GM12878 (cell line): ENCODE measurements around the gene PTBP1. TPM values are rescaled to one million over a fixed set of nuclear protein-coding genes. Genes with fewer than 3 reads are reported as not detected.

Experiments used
- ATAC-seq: fragments of 200-7000 bp; cut with Tn5 transposase; 3 replicates; pipeline ENCODE4 v1.9.1; 2020; ENCODE audit warnings: mild to moderate bottlenecking, moderate library complexity
- BruUV-seq: library from RNA; stranded (reverse); fragments of 400-500 nt; replicated peaks from 2 replicates; lab custom pipeline; 2021; lab: Mats Ljungman, UMichigan
- CTCF ChIA-PET: fragments of 300-600 bp; sonication (Branson Sonifier 250); formaldehyde crosslinking; extraction: SDS; loops from one replicate; lab custom pipeline; 2021; ENCODE audit warnings: inconsistent platforms; lab: Yijun Ruan, JAX
- POLR2A ChIA-PET: fragments of 350-600 bp; formaldehyde crosslinking; extraction: SDS; loops from one replicate; lab custom pipeline; 2021; ENCODE audit warnings: inconsistent platforms; lab: Charles Lee
- RAD21 ChIA-PET: fragments of 300-600 bp; sonication (Branson Sonifier 250); formaldehyde crosslinking; loops from one replicate; lab custom pipeline; 2023; ENCODE audit warnings: antibody characterized with exemption; ENCODE audit not compliant: unreplicated experiment; lab: Charles Lee
- SMC1A ChIA-PET: fragments of 300-600 bp; sonication (Branson Sonifier 250); formaldehyde crosslinking; loops from one replicate; lab custom pipeline; 2023; ENCODE audit not compliant: unreplicated experiment, uncharacterized antibody; lab: Charles Lee
- DNase-seq: peaks from one replicate; pipeline ENCODE4 v3.0.0-alpha.2; 2011; ENCODE audit warnings: low read depth, low spot score
- FAIRE-seq: peaks from 3 replicates; lab custom pipeline; 2011; peaks lifted over from hg19 to GRCh38; lab: Jason Lieb, UNC
- H2AFZ ChIP-seq: 2 replicates; pipeline ENCODE4 v1.6.0; 2011; ENCODE audit warnings: low read depth, low read length, control low read depth; ENCODE audit not compliant: control insufficient read depth
- H3K27ac ChIP-seq: 2 replicates; pipeline ENCODE4 v1.5.1; 2011; ENCODE audit warnings: control low read depth; ENCODE audit not compliant: control insufficient read depth, insufficient read depth
- H3K27me3 ChIP-seq, 2 experiments: replicated peaks in 1 of 2; 2 replicates each; pipeline versions ENCODE4 v1.6.0 to v1.6.1; 2011; ENCODE audit warnings: low read length in 1 of 2; ENCODE audit not compliant: control insufficient read depth in 2 of 2, insufficient read depth in 2 of 2
- H3K36me3 ChIP-seq, 2 experiments: 2 replicates each; pipeline ENCODE4 v1.5.1; 2011; ENCODE audit warnings: low read length in 1 of 2; ENCODE audit not compliant: control insufficient read depth in 2 of 2, insufficient read depth in 2 of 2
- H3K4me1 ChIP-seq: 2 replicates; pipeline ENCODE4 v1.6.1; 2011; ENCODE audit warnings: mild to moderate bottlenecking, low read length, moderate library complexity, mixed read lengths; ENCODE audit not compliant: control insufficient read depth, insufficient read depth
- H3K4me2 ChIP-seq: 2 replicates; pipeline ENCODE4 v1.6.0; 2011; ENCODE audit warnings: control low read depth; ENCODE audit not compliant: control insufficient read depth, insufficient read depth
- H3K4me3 ChIP-seq: fragments of 200-600 bp; sonication (generic); 2 replicates; pipeline ENCODE4 v1.5.1; 2016
- H3K79me2 ChIP-seq: 2 replicates; pipeline ENCODE4 v1.6.0; 2011; ENCODE audit warnings: low read length; ENCODE audit not compliant: control insufficient read depth, insufficient read depth
- H3K9ac ChIP-seq: 2 replicates; pipeline ENCODE4 v1.8.0; 2011; ENCODE audit warnings: low read length, control low read depth, mixed read lengths; ENCODE audit not compliant: control insufficient read depth, insufficient read depth
- H3K9me3 ChIP-seq: replicated peaks from 3 replicates; pipeline ENCODE4 v1.5.1; 2011; ENCODE audit warnings: mild to moderate bottlenecking, low read length; ENCODE audit not compliant: control insufficient read depth, insufficient read depth
- H4K20me1 ChIP-seq: 2 replicates; pipeline ENCODE4 v1.6.0; 2011; ENCODE audit not compliant: control insufficient read depth, insufficient read depth
- CEBPB ChIP-seq, 2 experiments: fragments of 150-350 bp in 1 of 2; IDR thresholded peaks; 2 replicates each; pipeline ENCODE4 v1.6.1; 2012 to 2014; ENCODE audit warnings: low read depth in 2 of 2, low read length in 2 of 2, borderline replicate concordance in 1 of 2, inconsistent platforms in 1 of 2
- CHD1 ChIP-seq: IDR thresholded peaks from 2 replicates; pipeline ENCODE4 v1.6.1; 2012; ENCODE audit warnings: low read depth, low read length, improper control_type of control experiment
- CREM ChIP-seq: IDR thresholded peaks from 2 replicates; pipeline ENCODE4 v1.6.1; 2014; ENCODE audit warnings: antibody characterized with exemption, low read depth
- EED ChIP-seq: sonication (generic); IDR thresholded peaks from 2 replicates; pipeline ENCODE4 v1.6.1; 2016; ENCODE audit warnings: antibody characterized with exemption, low read depth
- ETV6 ChIP-seq, 2 experiments: fragments of 450-650 bp in 1 of 2; IDR thresholded peaks in 1 of 2; conservative IDR thresholded peaks in 1 of 2; 2 replicates each; pipeline ENCODE4 v1.6.1; 2014; ENCODE audit warnings: antibody characterized with exemption in 1 of 2, borderline replicate concordance in 1 of 2, low read depth in 1 of 2, mild to moderate bottlenecking in 1 of 2, moderate library complexity in 1 of 2
- EZH2 ChIP-seq: IDR thresholded peaks from 2 replicates; pipeline ENCODE4 v1.6.1; 2012; ENCODE audit warnings: low read depth, mild to moderate bottlenecking, control low read depth, inconsistent platforms, low read length, borderline replicate concordance; ENCODE audit not compliant: control insufficient read depth
- GATAD2B ChIP-seq: fragments of 450-650 bp; conservative IDR thresholded peaks from 2 replicates; pipeline ENCODE4 v1.6.1; 2017; ENCODE audit warnings: low read depth, mild to moderate bottlenecking, moderate library complexity
- HDAC6 ChIP-seq: fragments of 200-600 bp; sonication (generic); IDR thresholded peaks from one replicate; pipeline ENCODE4 v1.8.0; 2017; ENCODE audit warnings: antibody characterized with exemption; ENCODE audit not compliant: unreplicated experiment
- MEF2B ChIP-seq: fragments of 450-650 bp; IDR thresholded peaks from 2 replicates; pipeline ENCODE4 v1.6.1; 2018; ENCODE audit warnings: mild to moderate bottlenecking, moderate library complexity; ENCODE audit not compliant: partially characterized antibody, poor library complexity, severe bottlenecking
- NBN ChIP-seq: fragments of 450-650 bp; IDR thresholded peaks from 2 replicates; pipeline ENCODE4 v1.6.1; 2016
- NKRF ChIP-seq: fragments of 450-650 bp; conservative IDR thresholded peaks from 2 replicates; pipeline ENCODE4 v1.6.1; 2017; ENCODE audit warnings: mild to moderate bottlenecking, moderate library complexity
- NRF1 ChIP-seq: conservative IDR thresholded peaks from 2 replicates; pipeline ENCODE4 v1.6.1; 2011; ENCODE audit warnings: mild to moderate bottlenecking, low read depth, low read length, improper control_type of control experiment
- PAX8 ChIP-seq: fragments of 450-650 bp; IDR thresholded peaks from 2 replicates; pipeline ENCODE4 v1.6.1; 2017; ENCODE audit warnings: mild to moderate bottlenecking, moderate library complexity
- POLR2AphosphoS5 ChIP-seq: IDR thresholded peaks from 2 replicates; pipeline ENCODE4 v1.6.1; 2011; ENCODE audit warnings: mild to moderate bottlenecking, low read length, inconsistent platforms
- RAD51 ChIP-seq: fragments of 450-650 bp; IDR thresholded peaks from 2 replicates; pipeline ENCODE4 v1.6.1; 2016; ENCODE audit warnings: moderate library complexity, mild to moderate bottlenecking, inconsistent platforms
- RBBP5 ChIP-seq: fragments of 200-600 bp; sonication (generic); conservative IDR thresholded peaks from 2 replicates; pipeline ENCODE4 v1.6.1; 2016
- STAT3 ChIP-seq: IDR thresholded peaks from 2 replicates; pipeline ENCODE4 v1.6.1; 2011; ENCODE audit warnings: low read depth, low read length, improper control_type of control experiment
- SUPT20H ChIP-seq: IDR thresholded peaks from 2 replicates; pipeline ENCODE4 v1.6.1; 2011; ENCODE audit warnings: low read depth, mild to moderate bottlenecking, low read length, moderate library complexity, borderline replicate concordance; ENCODE audit not compliant: control insufficient read depth
- TCF7 ChIP-seq: IDR thresholded peaks from 2 replicates; pipeline ENCODE4 v1.6.1; 2014; ENCODE audit warnings: antibody characterized with exemption, borderline replicate concordance
- WGBS: methylation state at CpG from one replicate; pipeline ENCODE4 v1.1.6; 2016; ENCODE audit warnings: low lambda C conversion rate; ENCODE audit not compliant: insufficient replicate concordance, insufficient coverage; ENCODE audit errors: missing lambda C conversion rate; 5-methylcytosine and 5-hydroxymethylcytosine counted together
- in situ Hi-C: fragments of 300-500 bp; cut with MboI; formaldehyde crosslinking; loops from 9 replicates; pipeline ENCODE4 v1.14.3; 2018; ENCODE audit warnings: mixed read lengths
- intact Hi-C: fragments of 100-400 bp; cut with micrococcal nuclease; formaldehyde crosslinking; loops from one replicate; pipeline ENCODE4 v1.14.2; 2022; ENCODE audit not compliant: unreplicated experiment
- polyA plus RNA-seq, 11 experiments: library from polyadenylated mRNA; depleted of rRNA in 4 of 11; unstranded in 6 of 11; stranded (reverse) in 5 of 11; fragments of >200 nt; fragmentation: Nextera tagmentation in 4 of 11; fragmentation: Illumina TruSeq in 1 of 11; extraction: Ambion mirVana in 4 of 11; extraction: Trizol in 1 of 11; gene quantifications; 1 replicate in 1 of 11; 2 replicates in 10 of 11; pipeline versions ENCODE4 v1.2.1 to v1.2.3, GENCODE V29; 2011 to 2016; ENCODE audit warnings: inconsistent platforms in 2 of 11, missing spikeins in 2 of 11, low read depth in 1 of 11
- total RNA-seq, 4 experiments: library from RNA; depleted of rRNA in 3 of 4; stranded (reverse); fragments of >200 nt in 3 of 4; fragmentation: Illumina TruSeq in 1 of 4; extraction: Trizol in 1 of 4; gene quantifications; 2 replicates each; pipeline versions ENCODE4 v1.2.1 to v1.2.3, GENCODE V29; 2013 to 2021
- TF ChIP-seq, protein P1 (sequence below): IDR thresholded peaks from 2 replicates; pipeline ENCODE4 v1.6.1; 2012; ENCODE audit warnings: low read depth, low read length, improper control_type of control experiment

Gene PTBP1
- total and polyA plus RNA-seq, 10 of the 15 experiments (the other 5 are each of a cell fraction or from before 2014, with no cell fraction given): 13.1 to 532 (median 217) TPM

- no peak for FAIRE-seq
- in situ Hi-C loops: no loop called here
- intact Hi-C loops: no loop called here
Observed at GRCh38 chr19:776549-776948, 20.7 kb upstream of the PTBP1 start.

More at GRCh38 chr19:776549-776948, 20.7 kb upstream of the PTBP1 start:
- WGBS: 73% methylated on average over 17 of the region's 18 CpGs
- H3K27me3 ChIP-seq: no peaks in the 10 kb centered on the region
- H3K27ac ChIP-seq: no peak overlapping the region
- CTCF ChIA-PET: interaction anchor here (0.8 kb wide), 1 partner anchor 81 kb away, joined by 3 read pairs; no protein-coding TSS in a partner anchor
- no peak overlapping the region for H3K4me2 ChIP-seq
- DNase-seq: no peak
- H3K4me1 ChIP-seq: no peaks in the 10 kb centered on the region
- H3K79me2 ChIP-seq: no peaks in the 10 kb centered on the region
- H3K36me3 ChIP-seq: no peaks in the 10 kb centered on the region
- H3K4me3 ChIP-seq: no peak overlapping the region
- POLR2A ChIA-PET: interaction anchor here (0.6 kb wide), 1 partner anchor 39 kb away, joined by 3 read pairs; no protein-coding TSS in a partner anchor
- H3K9me3 ChIP-seq: no peaks in the 10 kb centered on the region
- H2AFZ ChIP-seq: no peak overlapping the region
- ATAC-seq: no peak
- H4K20me1 ChIP-seq: no peaks in the 10 kb centered on the region
- SMC1A ChIA-PET: no interaction called here
- H3K9ac ChIP-seq: no peak overlapping the region
- BruUV-seq: no TSS peak
- TF ChIP-seq NBN: no peak
- TF ChIP-seq RAD51: no peak
- TF ChIP-seq, protein P1, sequence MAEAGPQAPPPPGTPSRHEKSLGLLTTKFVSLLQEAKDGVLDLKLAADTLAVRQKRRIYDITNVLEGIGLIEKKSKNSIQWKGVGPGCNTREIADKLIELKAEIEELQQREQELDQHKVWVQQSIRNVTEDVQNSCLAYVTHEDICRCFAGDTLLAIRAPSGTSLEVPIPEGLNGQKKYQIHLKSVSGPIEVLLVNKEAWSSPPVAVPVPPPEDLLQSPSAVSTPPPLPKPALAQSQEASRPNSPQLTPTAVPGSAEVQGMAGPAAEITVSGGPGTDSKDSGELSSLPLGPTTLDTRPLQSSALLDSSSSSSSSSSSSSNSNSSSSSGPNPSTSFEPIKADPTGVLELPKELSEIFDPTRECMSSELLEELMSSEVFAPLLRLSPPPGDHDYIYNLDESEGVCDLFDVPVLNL: no peak
- no peak for TF ChIP-seq CREM
- no peak for TF ChIP-seq EED
- no peak for TF ChIP-seq CHD1
- TF ChIP-seq EZH2: no peak
- TF ChIP-seq MEF2B: no peak
- TF ChIP-seq NRF1: no peak
- no peak for TF ChIP-seq RBBP5
- TF ChIP-seq CEBPB (IDR thresholded peaks at IDR 0.05; ENCODE audit: borderline replicate concordance in 1 of 2, low read depth in 2 of 2, low read length in 2 of 2): no peak
- no peak for TF ChIP-seq ETV6 (conservative IDR thresholded peaks at IDR 0.05 in 1 of 2, IDR thresholded peaks at IDR 0.05 in 1 of 2; ENCODE audit: borderline replicate concordance in 1 of 2, low read depth in 1 of 2)
- TF ChIP-seq SUPT20H: no peak
- TF ChIP-seq TCF7: no peak
- no peak for TF ChIP-seq PAX8
- TF ChIP-seq HDAC6: no peak
- no peak for TF ChIP-seq STAT3
- no peak for TF ChIP-seq NKRF
- no peak for TF ChIP-seq GATAD2B
- TF ChIP-seq POLR2AphosphoS5: no peak
- RAD21 ChIA-PET: no interaction called here
